HT1080 (cell line): ENCODE results near the gene ELOVL5. TPM values are rescaled to one million over a fixed set of nuclear protein-coding genes. Genes with fewer than 3 reads are reported as not detected.
"Not testable (repeated sequence)": the region's sequence is repeated elsewhere in the genome, so short reads cannot be mapped to it uniquely, and the experiment has no call there.

ENCODE experiments used
- DNase-seq: peaks from one replicate; pipeline ENCODE4 v3.0.0-alpha.2; 2015; ENCODE audit warnings: low read depth
- total RNA-seq: library from RNA; depleted of rRNA; stranded (reverse); fragments of >200 nt; shearing (Covaris generic); gene quantifications from 2 replicates; pipeline ENCODE4 v1.2.3, GENCODE V29; 2014

The ELOVL5 gene
- total RNA-seq, 1 experiment from 2014 or later = 85.6 TPM

- no peak for DNase-seq
These were observed 20.4 kb downstream of the ELOVL5 start for GRCh38 chr6:53328375-53328774.

GRCh38 chr6:53327017-53327395 is 21.7 kb downstream of the ELOVL5 start:
- no peak for DNase-seq

GRCh38 chr6:53326372-53327016 is 22.3 kb downstream of the ELOVL5 start:
- DNase-seq = peak; percentile 97

GRCh38 chr6:53325785-53326184 is 23.0 kb downstream of the ELOVL5 start:
- DNase-seq = no peak

GRCh38 chr6:53322188-53323029 is 26.3 kb downstream of the ELOVL5 start:
- DNase-seq = no peak

- DNase-seq = no peak
These were observed 27.0 kb downstream of the ELOVL5 start for GRCh38 chr6:53321701-53322100.

GRCh38 chr6:53320964-53321363 is 27.8 kb downstream of the ELOVL5 start:
- no peak for DNase-seq

- DNase-seq = no peak
These were observed 30.3 kb downstream of the ELOVL5 start for GRCh38 chr6:53318429-53318828.

- no peak for DNase-seq
These were observed 30.9 kb downstream of the ELOVL5 start for GRCh38 chr6:53317861-53318260.

- DNase-seq = not testable (repeated sequence)
These were observed 31.5 kb downstream of the ELOVL5 start for GRCh38 chr6:53317299-53317698.

GRCh38 chr6:53316142-53316541 is 32.6 kb downstream of the ELOVL5 start:
- no peak for DNase-seq

GRCh38 chr6:53315086-53315724 is 33.5 kb downstream of the ELOVL5 start:
- DNase-seq = no peak

- DNase-seq = no peak
These were observed 34.9 kb downstream of the ELOVL5 start for GRCh38 chr6:53313784-53314400.

- no peak for DNase-seq
These were observed 36.4 kb downstream of the ELOVL5 start for GRCh38 chr6:53312355-53312754.

GRCh38 chr6:53311586-53311935 is 37.2 kb downstream of the ELOVL5 start:
- no peak for DNase-seq

- DNase-seq = no peak
These were observed 37.8 kb downstream of the ELOVL5 start for GRCh38 chr6:53310771-53311585.

- no peak for DNase-seq
These were observed 38.8 kb downstream of the ELOVL5 start for GRCh38 chr6:53309901-53310300.

GRCh38 chr6:53309059-53309900 is 39.5 kb downstream of the ELOVL5 start:
- no peak for DNase-seq

GRCh38 chr6:53306819-53307347 is 41.9 kb downstream of the ELOVL5 start:
- peak; percentile 82 for DNase-seq

GRCh38 chr6:53306217-53306616 is 42.5 kb downstream of the ELOVL5 start:
- DNase-seq = not testable (repeated sequence)
